Measurements from ENCODE around the gene APP. TPM values are rescaled to one million over a fixed set of nuclear protein-coding genes. Genes with fewer than 3 reads are reported as not detected.

Gene APP
- total RNA-seq, 1 donor from 2014 or later: 40.7 TPM

DNA sequence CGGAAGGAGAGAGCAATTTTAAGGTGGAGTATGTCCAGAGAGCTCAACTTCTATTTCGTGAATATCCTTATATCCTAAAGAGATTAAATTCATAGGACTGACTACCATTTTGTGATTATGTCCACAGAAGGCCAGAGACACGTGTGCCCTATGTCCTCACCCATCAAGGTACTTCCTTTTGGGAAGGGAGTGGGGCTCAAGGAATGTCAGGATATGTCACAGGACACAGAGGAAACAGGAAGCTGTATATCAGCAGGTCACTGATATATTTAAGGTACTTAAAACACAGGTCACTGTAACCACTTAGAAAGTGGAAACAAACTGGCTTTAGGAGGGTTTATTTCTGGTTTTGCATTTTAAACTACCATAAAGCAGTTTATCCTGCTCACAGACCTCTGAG, 184.6 kb downstream of the APP start:
- intact Hi-C loops (cut with micrococcal nuclease): no loop called here

DNA sequence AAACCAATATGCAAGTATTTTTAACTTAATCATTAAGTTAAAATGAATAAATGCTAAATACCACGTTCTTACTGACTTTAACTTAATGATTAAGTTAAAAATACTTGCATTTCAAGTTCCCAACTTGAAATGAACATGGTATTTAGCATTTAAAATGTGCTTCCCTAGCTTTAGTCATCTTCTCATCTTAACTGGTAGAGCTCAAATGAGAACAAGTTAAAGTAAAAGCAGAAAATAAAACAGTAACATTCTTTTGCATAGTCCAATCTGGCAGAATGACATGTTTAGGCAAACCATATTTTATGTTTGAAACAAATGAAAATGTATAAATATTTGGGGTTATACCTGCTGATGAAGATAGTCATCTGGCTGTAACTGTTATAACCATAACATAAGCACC, 186.0 kb downstream of the APP start:
- intact Hi-C loops (cut with micrococcal nuclease): no loop called here

DNA sequence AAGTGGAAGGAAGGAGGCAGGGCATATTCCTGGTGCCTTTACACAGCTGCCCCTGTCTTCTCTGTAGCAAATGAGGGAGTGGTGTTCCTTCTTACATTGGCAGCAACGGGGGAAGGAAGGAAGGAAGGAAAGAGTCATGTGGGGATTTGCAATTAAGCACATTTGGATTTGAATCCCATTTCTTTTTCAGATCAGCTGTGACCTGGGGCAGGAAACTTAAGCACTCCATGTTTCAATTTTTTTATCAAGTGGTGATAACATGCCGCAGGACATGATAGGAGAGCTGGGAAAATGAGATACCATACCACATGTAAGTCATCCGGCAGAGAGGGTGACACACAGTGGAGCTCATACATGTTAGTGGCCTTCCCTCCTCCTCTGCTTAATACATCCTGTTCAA, 186.8 kb downstream of the APP start:
- intact Hi-C loops (cut with micrococcal nuclease): no loop called here

DNA sequence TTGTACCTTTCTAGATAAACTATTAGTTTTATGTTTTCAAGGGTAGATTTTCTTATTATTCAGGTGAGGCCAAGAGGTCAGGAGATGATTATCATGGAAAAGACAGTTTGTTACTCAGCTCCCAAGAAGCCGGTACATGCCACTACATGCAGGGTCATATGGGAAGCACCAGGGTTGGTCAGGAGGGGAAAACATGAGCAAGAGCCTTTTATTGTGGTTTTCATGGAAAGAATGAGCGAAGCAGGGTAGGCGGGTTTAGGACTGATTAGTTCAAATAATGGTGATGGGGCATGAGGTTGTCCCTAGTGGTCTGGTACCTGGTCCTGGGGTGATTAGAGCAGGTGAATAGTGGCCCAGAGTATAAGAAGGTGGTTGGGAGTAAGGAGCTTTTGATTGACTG, 189.9 kb downstream of the APP start:
- intact Hi-C loops (cut with micrococcal nuclease): no loop called here

DNA sequence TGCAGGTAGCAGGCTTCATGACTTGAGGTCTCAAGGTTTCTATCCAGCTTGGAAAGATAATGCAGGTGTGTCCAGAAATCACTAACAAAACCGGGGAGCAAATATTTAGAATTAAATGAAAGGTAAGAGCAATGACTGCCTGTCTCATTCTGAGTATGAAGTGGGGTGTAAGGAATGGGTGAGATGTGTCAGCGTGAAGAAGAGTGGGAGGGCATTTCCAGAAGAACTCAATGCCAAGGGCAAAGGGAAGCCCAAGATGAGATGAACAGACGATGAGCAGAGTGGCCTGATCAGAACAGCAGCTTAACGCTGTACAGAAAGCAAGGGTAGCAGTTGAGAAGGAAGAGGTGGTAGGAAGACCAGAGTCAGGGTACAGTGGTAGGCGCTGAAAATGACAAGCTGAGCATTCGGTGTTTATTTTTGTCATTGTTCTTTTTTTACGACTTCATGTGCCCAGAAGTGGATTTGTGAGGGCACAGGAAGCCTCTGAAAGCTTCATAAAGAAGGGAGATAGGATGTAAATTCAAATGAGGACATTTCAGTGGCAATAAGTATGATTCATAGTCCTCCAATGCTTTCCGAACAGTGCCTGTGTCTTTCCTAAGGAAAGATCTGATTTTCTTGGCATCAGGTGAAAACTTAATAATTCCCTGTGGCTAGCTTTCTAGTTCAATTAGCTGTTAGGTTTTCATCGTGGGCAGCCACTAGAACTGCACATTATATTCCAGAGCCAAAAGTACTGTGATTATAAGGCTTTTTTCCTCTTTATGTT, 190.5 kb downstream of the APP start:
- intact Hi-C loops (cut with micrococcal nuclease): no loop called here

DNA sequence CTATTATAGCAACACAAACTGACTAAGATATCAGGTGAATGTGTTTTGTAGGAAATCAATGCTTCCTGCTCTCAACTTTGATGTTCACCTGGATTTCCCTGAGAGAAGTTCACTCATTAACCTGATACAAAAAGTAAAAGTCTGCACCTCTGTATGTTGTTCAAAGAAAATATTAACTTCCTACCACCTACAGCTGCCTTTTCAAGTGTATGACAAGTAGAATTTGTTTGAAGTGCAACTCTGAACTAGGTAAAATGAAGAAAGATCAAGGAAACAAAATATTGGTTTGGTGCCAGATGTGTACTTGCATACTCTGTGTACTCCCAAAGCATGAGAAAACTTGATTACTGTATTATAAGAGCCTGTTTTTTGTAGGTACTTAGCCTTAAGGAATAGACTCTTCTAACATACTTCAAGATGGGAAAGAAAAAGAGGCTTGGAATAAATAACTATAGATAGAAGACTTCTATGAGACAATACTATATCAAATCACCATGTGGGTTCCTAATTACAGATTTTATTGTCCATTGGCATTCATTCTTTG, 193.4 kb downstream of the APP start:
- intact Hi-C loops (cut with micrococcal nuclease): no loop called here

DNA sequence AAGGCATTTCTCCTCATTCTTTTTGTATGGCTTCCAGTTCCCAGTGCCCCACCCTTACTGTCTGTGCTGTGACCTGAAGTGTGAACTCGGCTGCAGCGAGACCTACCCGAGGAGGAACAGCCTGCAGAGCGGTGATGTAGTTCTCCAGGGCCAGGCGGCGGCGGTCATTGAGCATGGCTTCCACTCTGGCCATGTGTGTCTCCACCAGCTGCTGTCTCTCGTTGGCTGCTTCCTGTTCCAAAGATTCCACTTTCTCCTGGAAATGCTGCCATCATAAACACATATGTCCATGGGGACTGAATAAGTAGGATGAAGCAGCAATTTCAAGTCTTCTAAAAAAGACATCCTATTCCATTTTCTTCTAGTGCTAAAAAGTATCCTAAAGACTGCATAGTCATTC, 195.6 kb downstream of the APP start:
- intact Hi-C loops (cut with micrococcal nuclease): no loop called here

DNA sequence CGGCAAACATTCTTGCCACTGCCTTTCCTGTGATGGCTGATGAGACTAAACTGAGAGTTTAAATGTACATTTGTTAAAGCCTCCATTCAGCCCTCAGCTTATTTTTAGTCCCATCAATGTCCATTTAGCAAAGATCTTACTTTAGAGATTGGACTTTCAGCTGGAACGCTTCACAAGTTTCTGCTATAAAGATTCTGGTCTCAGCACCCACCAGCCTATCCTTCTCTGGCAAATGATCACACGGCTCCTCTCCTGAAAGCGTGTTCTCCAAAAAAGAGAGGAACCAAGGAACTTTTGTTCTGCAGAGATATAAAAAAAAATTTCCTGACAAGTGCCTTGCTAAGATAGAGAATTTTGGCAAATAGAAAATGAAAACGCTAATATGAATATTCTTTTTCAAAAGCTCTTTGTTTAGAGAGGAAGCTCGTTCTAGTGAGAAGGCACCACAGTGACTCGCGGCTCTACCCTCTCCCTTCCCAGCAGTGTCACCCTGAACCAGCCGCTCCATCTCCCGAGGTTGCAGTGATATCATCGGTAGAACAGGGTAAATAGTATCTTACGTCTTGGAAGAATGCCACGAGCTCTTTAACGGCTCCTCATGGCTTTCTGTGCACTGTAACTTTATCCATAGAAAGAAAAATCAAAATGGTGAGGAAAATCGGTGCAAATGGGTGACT, 200.2 kb downstream of the APP start:
- intact Hi-C loops (cut with micrococcal nuclease): no loop called here

DNA sequence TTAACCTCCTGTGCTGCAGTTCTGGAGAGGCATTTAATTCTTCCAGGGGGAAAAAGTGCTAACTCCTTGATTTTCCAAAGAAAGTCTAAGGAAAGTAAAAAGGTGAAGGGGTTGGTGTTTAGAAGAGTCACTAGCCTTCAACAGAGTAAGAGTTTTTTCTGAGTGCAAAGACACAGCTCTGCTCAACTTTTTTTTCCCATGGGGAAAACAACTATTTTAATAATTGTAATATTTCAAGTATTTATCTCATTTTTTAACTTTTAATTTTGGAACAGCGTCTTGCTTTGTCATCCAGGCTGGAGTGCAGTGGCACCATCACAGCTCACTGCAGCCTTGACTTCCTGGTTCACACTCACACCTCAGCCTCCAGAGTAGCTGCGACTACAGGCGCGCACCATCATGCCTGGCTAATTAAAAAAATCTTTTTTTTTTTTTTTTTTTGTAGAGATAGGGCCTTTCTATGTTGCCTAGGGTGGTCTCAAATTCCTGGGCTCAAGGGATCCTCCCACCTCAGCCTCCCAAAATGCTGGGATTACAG, 202.6 kb downstream of the APP start:
- intact Hi-C loops (cut with micrococcal nuclease): loop anchor here (1.0 kb wide), 1 partner anchor 203 kb away; no protein-coding TSS in a partner anchor

DNA sequence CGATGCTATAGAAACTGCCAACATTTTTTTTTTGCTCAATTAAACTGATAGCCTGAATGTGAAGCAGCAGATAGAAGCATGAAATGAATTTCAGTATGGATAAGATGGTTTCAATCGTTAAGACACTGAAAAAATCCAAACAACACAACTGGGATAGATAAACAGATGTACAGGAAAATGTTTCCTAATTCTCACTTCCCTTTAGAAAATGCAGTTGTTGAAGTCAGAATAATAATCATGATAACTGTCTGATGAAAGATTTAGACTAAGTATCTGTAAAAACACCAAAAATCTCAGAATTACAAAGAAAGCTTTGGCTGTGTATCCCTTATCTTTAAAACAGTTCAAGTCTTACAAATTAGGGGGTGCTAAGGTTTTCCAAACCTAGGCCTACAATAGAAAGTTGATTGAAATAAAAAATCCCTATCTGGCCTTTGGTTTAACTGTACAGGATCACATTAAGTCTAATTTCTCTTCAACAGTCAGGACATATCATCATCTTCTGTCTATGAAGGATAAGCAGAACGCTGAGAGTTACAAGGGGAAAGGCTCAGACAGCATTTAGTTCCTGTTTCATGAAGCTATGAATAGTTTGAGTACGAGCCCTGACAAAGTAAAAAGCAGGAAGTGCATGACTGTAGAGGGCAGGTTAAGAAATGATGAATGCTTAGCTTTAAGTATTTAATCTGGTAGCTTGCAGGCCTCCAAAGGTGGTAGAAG, 203.2 kb downstream of the APP start:
- intact Hi-C loops (cut with micrococcal nuclease): loop anchor here (1.0 kb wide), 1 partner anchor 204 kb away; no protein-coding TSS in a partner anchor

DNA sequence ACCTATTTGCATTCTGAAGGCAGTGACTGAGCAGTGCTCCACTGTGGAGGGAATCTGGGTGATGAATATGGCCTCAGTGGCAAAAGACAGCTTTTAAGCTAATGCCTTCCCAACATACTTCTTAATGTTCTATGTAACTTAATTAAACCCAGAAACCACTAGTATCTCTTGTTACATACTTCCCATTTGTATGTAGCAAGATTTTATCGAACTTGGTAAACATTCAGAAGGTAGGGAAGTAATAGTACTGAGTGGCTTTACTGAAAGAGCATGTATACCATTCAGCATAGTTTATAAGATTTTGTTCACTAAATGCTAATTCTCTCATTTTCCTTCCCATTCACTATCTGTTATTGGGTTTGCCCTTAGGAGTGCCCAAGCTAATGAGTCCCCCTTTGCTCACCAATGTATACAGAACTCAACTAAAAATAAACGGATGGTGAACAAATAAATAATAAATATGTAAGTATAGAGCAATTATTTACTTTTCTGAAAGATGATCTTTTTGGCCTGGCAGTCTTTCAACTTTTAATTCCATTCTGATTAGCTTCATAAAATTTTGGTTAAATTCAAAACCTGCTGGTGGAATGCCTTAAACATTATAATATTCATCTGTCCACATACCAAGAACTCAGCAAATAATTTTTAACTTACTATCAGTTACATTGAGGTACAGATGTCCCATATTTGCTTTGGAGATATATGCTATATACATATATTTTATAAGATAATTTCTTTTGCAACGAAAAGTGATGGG, 204.4 kb downstream of the APP start:
- intact Hi-C loops (cut with micrococcal nuclease): no loop called here

DNA sequence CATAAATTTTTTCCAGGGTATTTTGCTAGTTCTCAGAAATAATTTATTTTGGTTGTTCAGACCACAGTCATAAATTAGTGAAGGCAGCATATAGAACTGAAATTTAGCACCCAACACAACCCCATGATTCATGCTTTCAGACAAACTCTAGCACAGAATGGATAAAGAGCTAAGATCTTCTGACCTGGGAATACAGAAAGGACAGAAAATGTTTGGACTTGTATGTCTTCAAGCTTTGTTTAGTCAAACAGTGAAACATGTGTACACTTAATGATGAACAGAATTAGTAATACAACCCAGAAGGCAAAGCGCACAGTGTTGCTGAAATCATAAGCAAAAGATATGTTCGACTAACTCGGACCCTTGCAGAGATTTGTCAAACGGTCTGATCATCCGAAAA, 205.6 kb downstream of the APP start:
- intact Hi-C loops (cut with micrococcal nuclease): no loop called here

DNA sequence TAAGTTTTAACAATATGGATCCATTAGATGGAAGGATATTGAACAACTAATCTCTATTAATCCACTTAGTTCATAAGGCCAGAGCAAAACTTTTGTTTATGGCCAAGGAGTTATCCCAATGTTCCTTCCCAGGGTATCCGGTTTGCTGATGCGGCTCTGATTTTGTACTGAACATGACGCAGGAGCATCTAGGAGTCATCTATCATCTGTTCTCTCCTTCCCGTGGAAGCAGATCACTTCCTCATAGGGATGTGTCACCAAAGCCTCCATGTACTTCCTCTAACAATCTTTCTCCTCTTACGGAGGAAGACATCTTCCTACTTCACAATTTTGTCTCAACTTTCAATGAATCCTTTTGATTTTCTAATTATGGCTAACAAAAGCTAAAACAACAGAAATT, 206.6 kb downstream of the APP start:
- intact Hi-C loops (cut with micrococcal nuclease): no loop called here

DNA sequence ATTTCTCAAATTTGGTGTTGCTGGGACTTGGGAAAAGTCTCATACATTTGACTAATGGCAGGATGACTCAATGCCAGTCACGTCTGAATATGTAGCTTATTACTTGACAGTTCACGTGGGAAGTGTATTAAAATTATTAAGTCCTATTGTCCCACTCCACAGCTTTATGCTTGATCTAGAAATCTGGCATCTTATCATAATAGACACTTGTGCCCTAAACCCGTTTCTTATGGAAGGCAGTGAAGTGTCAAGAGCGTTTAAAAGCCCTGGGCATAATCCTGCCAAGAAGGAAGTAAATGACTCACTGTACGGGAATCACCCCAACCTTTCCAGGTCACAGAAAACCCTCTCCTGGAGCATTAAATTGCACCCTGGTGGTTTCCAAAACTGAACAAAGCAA, 207.4 kb downstream of the APP start:
- intact Hi-C loops (cut with micrococcal nuclease): no loop called here

DNA sequence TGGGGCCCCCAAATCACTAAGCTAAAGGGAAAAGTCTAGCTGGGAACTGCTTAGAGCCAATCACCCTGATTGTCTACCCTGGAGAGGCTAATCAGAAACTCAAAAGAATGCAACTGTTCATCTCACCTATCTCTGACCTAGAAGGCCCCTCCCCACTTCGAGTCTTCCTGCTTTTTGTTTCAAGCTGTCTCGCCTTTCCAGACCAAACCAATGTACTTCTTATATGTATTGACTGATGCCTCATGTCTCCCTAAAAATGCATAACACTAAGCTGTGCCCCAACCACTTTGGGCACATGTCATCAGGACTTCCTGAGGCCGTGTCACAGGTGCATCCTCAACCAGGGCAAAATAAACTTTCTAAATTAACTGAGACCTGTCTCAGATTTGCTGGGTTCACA, 209.5 kb downstream of the APP start:
- intact Hi-C loops (cut with micrococcal nuclease): no loop called here

DNA sequence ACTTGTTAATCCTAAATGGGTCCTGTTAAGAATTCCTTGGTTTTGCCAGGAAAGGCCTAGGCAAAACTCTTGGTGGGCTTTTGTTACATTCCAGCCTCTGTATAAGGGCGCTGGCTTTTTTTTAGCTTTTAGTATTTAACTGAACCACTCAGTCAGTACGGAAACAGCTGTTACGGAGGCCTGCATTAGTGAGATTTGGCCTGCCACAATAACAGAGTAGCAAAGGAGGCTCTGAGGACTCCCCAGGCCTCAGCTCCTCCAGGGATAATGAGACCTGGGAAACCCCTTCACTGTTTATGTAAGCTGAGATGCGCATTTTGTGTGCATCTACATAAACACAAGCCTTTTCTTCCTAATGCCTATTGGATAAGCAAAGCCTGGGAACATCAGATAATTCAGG, 210.2 kb downstream of the APP start:
- intact Hi-C loops (cut with micrococcal nuclease): no loop called here

DNA sequence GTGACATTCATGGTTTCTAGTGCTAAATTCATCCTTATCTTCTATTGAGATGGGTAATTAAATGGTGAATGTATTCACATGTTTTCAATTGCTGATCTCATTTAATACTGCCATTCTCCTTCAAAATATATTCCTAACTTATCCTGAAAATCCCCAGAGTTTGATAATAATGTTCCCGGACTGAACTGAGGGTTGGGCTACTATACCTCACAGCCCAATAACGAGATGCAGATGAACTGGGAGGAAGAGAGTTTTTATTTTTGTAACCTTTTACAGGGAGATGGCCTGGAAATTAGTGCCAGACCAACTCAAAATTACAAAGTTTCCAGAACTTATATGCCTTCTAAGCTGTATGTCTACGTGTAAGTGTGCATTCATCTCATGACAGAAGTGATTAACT, 210.8 kb downstream of the APP start:
- intact Hi-C loops (cut with micrococcal nuclease): no loop called here

DNA sequence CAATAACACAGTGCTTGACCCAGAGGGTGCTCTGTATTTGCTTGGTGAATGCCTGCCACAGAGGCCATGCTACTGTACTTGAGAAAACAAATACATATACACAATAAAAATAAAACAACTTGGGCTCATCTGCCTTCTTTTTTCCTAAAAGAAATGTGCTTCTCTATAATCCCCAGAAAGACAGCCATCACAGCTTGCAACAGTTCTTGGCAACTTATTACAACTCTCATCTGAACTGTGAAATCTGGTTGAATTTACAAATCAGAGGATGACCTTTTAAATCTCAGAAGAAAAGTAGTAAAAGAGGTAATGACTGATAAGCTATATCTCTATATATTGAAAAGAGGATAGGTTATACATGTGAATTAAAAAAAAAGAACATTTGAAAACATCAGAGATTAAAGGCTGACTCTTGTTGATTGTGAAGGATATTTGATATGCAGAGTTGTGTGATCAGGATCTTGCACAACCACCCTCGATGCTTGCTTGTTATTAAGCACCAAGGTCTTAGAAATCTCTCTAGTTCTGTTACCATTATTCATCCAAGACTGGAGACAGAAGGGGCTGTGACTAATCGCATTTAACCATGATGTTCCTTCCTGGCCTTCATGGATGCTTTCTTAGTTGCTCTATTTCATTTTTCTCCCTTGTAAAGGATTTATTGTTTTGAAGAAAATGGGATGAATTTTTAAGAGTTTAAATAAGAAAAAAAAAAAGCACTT, 213.4 kb downstream of the APP start:
- intact Hi-C loops (cut with micrococcal nuclease): no loop called here

DNA sequence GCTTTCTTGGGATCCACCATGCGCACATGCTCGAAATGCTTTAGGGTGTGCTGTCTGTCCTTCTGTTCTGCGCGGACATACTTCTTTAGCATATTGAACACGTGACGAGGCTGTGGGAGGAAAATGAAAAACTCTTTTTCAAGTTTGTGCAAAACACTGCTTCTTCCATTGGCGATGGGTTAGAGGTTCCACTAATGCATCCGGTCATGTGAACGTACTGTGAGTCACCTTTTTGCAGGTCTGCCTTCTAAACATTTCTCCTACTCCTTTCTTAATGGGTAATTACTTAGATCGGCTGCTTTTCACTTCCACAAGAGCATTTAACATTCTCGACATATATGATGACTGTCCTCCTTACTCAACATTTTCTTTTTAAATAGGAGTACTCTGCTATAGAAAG, 214.9 kb downstream of the APP start:
- intact Hi-C loops (cut with micrococcal nuclease): no loop called here

DNA sequence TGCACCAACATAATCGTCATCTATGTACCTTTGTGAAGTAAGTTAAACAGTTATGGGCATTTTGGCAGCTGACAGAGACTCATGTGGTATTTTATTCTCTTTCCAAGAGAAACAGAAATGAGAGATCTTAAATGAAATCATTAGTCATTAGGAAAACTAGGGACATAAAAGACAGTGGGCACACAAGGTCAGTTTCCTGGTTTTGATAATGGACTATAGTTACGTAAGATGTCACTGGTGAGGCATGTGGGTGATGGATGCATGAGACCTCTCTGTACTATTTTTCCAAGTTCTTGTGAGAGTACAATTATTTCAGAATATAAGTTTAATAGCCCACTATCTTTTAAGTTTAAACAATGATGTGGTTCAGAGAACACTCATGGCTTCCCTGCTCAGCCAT, 216.9 kb downstream of the APP start:
- intact Hi-C loops (cut with micrococcal nuclease): no loop called here

Data from T-helper 1 cell treated with Interleukin-12 subunit alpha and Interleukin-12 subunit beta and Interleukin-4 antibody, amounts not matched to agents 30 ng/mL and 1 ng/mL, for 36 hours (primary cell).